Measurements from ENCODE around the gene RNF224. TPM values are rescaled to one million over a fixed set of nuclear protein-coding genes. Genes with fewer than 3 reads are reported as not detected.

RNF224 gene
- total and polyA plus RNA-seq, 2 experiments from 2014 or later, result 0.63 TPM; not detected in 1

- no peak for TF ChIP-seq ZNF462 (CRISPR knock-in tag; IDR thresholded peaks at IDR 0.05)
Measured at GRCh38 chr9:137234055-137234697, 6.9 kb downstream of the RNF224 start (continued).

- peaks cover 12% of the 10 kb centered on the region for H3K79me2 ChIP-seq (replicated peaks; ENCODE audit: insufficient read depth)
- no peaks in the 10 kb centered on the region for H3K36me3 ChIP-seq (ENCODE audit: insufficient read depth)
- no peaks in the 10 kb centered on the region for H3K9me2 ChIP-seq (ENCODE audit: insufficient read depth)
- peaks cover 13% of the 10 kb centered on the region; the same call in 1 of the 2 replicates for H3K4me1 ChIP-seq (ENCODE audit: insufficient read depth)
- no peaks in the 10 kb centered on the region for H3K9me3 Mint-ChIP-seq
- H3F3A ChIP-seq (replicated peaks; ENCODE audit: low read depth), result 0 out of 2 replicates have a peak, but pooled peaks cover under 1% of the 10 kb centered on the region
- no peak overlapping the region for H2AFZ ChIP-seq
- no peak overlapping the region for H3K27ac ChIP-seq (ENCODE audit: low read depth)
- peaks cover 3% of the 10 kb centered on the region; the same call in 1 of the 3 replicates for H3K36me3 Mint-ChIP-seq (ENCODE audit: low read depth)
- peaks cover 10% of the 10 kb centered on the region for H3K27me3 Mint-ChIP-seq (ENCODE audit: insufficient read depth, low read depth, poor library complexity)
- ATAC-seq (no peak), DNase-seq (ENCODE audit: low spot score) (no peak)
- peaks cover 18% of the 10 kb centered on the region for H3K4me1 Mint-ChIP-seq
- no peak overlapping the region for H3K4me3 Mint-ChIP-seq
- no peaks in the 10 kb centered on the region for H3K27me3 ChIP-seq (ENCODE audit: insufficient read depth)
- no peak overlapping the region for H3K4me2 ChIP-seq
- no peaks in the 10 kb centered on the region; the same call in 1 of the 2 replicates for H4K20me1 ChIP-seq (replicated peaks; ENCODE audit: insufficient read depth)
- no peak overlapping the region for H3K4me3 ChIP-seq
- H3K27ac Mint-ChIP-seq, result no peak overlapping the region
- TF ChIP-seq REST (IDR thresholded peaks at IDR 0.05; ENCODE audit: unreplicated experiment), result no peak
- no peak for TF ChIP-seq ZNF462 (CRISPR knock-in tag; IDR thresholded peaks at IDR 0.05)
- TF ChIP-seq CREB1 (CRISPR knock-in tag; IDR thresholded peaks at IDR 0.05; ENCODE audit: low read depth), result no peak
Measured at GRCh38 chr9:137234758-137235423, 7.6 kb downstream of the RNF224 start.
